KMS-11 (cell line): ENCODE results near the gene ADAM17.
"Not testable (repeated sequence)": the region's sequence is repeated elsewhere in the genome, so short reads cannot be mapped to it uniquely, and the experiment has no call there.

Experiments used
- H2AFZ ChIP-seq: fragments of 200-600 bp; sonication (generic); 2 replicates; pipeline ENCODE4 v1.6.1; 2016; ENCODE audit warnings: antibody characterized with exemption, mixed run types, low read depth
- H3K27ac ChIP-seq: fragments of 200-600 bp; sonication (generic); 2 replicates; pipeline ENCODE4 v1.6.1; 2016; ENCODE audit warnings: mild to moderate bottlenecking, mixed run types
- H3K27me3 ChIP-seq: fragments of 200-600 bp; sonication (generic); 2 replicates; pipeline ENCODE4 v1.6.1; 2017; ENCODE audit warnings: mild to moderate bottlenecking, low read depth, mixed run types, moderate library complexity; ENCODE audit not compliant: insufficient read depth
- H3K36me3 ChIP-seq: fragments of 200-600 bp; sonication (generic); 2 replicates; pipeline ENCODE4 v1.6.1; 2017; ENCODE audit warnings: mild to moderate bottlenecking, mixed run types; ENCODE audit not compliant: insufficient read depth
- H3K4me1 ChIP-seq: fragments of 200-600 bp; sonication (generic); 2 replicates; pipeline ENCODE4 v1.6.1; 2016; ENCODE audit warnings: mild to moderate bottlenecking, low read depth, mixed run types; ENCODE audit not compliant: poor library complexity, severe bottlenecking
- H3K4me2 ChIP-seq: fragments of 200-600 bp; sonication (generic); 2 replicates; pipeline ENCODE4 v1.7.0; 2016; ENCODE audit warnings: mild to moderate bottlenecking, mixed run types
- H3K4me3 ChIP-seq: fragments of 200-600 bp; sonication (generic); IDR thresholded peaks from 2 replicates; pipeline ENCODE4 v1.6.1; 2017; ENCODE audit warnings: low read depth, low read length, mixed read lengths; ENCODE audit not compliant: insufficient read depth
- H3K79me2 ChIP-seq: fragments of 200-600 bp; sonication (generic); 2 replicates; pipeline ENCODE4 v1.6.1; 2016; ENCODE audit warnings: low read depth, mixed run types; ENCODE audit not compliant: insufficient read depth
- H3K9ac ChIP-seq: fragments of 200-600 bp; sonication (generic); 2 replicates; pipeline ENCODE4 v1.6.1; 2016; ENCODE audit warnings: mild to moderate bottlenecking, mixed run types
- H4K20me1 ChIP-seq: fragments of 200-600 bp; sonication (generic); 2 replicates; pipeline ENCODE4 v1.6.1; 2016; ENCODE audit warnings: mild to moderate bottlenecking, mixed run types; ENCODE audit not compliant: insufficient read depth
- TF ChIP-seq, protein P1 (sequence below): fragments of 200-600 bp; sonication (generic); conservative IDR thresholded peaks from 2 replicates; pipeline ENCODE4 v1.6.1; 2017; ENCODE audit warnings: low read depth, mild to moderate bottlenecking, antibody characterized with exemption, low read length, moderate library complexity, mixed read lengths

Gene ADAM17

DNA sequence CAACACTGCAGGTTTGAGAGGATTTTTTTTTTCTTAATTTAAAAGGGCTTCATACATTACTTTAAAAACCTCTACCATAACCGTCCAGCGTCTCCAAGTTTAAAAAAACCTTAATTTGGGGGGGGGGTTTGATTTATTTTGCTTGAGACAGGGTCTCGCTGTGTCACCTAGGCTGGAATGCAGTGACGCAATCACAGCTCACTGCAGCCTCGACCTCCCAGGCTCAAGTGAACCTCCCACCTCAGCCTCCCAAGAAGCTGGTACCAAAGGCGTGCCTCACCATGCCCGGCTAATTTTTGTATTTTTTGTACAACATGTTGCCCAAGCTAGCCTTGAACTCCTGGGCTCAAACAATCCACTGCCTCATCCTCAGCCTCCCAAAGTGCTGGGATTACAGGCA is 36.9 kb downstream of the ADAM17 start:
- Histone ChIP-seq H3K36me3 (peaks cover 10% of the 10 kb centered on the region; the same call in 1 of the 2 replicates), H3K4me2 (no peak overlapping the region), H4K20me1 (no peaks in the 10 kb centered on the region), H3K4me3 (no peak overlapping the region), H3K79me2 (no peaks in the 10 kb centered on the region), H2AFZ (no peak overlapping the region), H3K9ac (no peak overlapping the region), H3K27me3 (no peaks in the 10 kb centered on the region), H3K27ac (no peak overlapping the region), H3K4me1 (no peaks in the 10 kb centered on the region)
- TF ChIP-seq, protein P1, sequence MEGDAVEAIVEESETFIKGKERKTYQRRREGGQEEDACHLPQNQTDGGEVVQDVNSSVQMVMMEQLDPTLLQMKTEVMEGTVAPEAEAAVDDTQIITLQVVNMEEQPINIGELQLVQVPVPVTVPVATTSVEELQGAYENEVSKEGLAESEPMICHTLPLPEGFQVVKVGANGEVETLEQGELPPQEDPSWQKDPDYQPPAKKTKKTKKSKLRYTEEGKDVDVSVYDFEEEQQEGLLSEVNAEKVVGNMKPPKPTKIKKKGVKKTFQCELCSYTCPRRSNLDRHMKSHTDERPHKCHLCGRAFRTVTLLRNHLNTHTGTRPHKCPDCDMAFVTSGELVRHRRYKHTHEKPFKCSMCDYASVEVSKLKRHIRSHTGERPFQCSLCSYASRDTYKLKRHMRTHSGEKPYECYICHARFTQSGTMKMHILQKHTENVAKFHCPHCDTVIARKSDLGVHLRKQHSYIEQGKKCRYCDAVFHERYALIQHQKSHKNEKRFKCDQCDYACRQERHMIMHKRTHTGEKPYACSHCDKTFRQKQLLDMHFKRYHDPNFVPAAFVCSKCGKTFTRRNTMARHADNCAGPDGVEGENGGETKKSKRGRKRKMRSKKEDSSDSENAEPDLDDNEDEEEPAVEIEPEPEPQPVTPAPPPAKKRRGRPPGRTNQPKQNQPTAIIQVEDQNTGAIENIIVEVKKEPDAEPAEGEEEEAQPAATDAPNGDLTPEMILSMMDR = no peak

DNA sequence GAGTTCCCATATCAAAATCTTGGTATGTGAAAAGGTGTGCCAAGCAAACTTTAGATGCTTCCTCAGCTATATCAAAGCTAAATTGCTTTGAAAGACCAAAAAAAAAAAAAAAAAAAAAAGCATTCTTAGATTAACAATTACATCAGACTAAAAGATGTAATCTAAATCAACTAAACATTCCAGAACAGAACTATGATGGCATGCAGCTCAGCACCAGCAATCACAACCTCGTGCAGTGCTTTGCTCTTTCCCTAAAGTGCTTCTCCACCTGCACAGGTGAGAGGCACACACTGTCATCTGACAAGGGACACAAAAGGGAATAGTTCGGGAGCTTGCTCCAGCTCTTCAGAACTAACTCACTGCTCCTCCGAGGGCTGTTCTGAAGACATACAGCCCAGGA is 37.5 kb downstream of the ADAM17 start:
- no peaks in the 10 kb centered on the region for H3K27me3 ChIP-seq
- H3K9ac ChIP-seq = no peak overlapping the region
- H3K36me3 ChIP-seq = peaks cover 10% of the 10 kb centered on the region; the same call in 1 of the 2 replicates
- no peaks in the 10 kb centered on the region for H3K4me1 ChIP-seq
- H3K4me3 ChIP-seq = no peak overlapping the region
- H3K79me2 ChIP-seq = no peaks in the 10 kb centered on the region
- no peak overlapping the region for H3K27ac ChIP-seq
- H4K20me1 ChIP-seq = no peaks in the 10 kb centered on the region
- no peak overlapping the region for H2AFZ ChIP-seq
- TF ChIP-seq, protein P1 = no peak
- no peak overlapping the region for H3K4me2 ChIP-seq

DNA sequence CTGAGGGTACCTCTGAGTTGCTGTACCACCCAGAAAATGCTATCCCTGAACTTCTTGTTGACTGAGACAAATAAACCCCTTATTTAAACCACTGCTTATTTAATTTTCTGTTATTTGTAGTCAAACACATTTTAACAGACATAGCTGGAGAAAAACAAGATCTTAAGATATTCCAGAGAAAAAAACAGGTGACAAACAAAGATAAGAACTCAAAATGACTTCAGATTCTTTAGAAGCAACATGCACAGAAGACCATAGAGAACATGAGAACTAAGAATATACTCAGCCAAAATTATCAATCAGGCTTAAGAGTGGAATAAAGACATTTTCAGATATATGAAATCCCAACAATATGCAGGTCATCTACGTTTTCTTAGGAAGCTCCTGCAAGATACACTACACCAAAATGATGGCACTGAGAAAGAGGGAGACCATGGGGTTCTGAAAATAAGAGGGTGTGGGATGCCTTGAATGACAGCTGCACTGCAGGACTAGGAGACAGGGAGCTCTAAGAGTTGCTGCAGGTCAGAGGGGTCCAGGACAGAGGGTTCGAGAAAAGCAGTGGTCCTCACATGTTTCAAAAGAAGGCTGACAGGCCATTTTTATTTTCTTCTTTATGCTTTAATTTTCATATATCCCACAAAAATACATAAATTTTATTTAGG is 38.4 kb downstream of the ADAM17 start:
- no peak overlapping the region for H3K4me3 ChIP-seq
- H3K27ac ChIP-seq = no peak overlapping the region
- no peak overlapping the region for H3K4me2 ChIP-seq
- no peaks in the 10 kb centered on the region for H3K27me3 ChIP-seq
- H4K20me1 ChIP-seq = no peaks in the 10 kb centered on the region
- no peaks in the 10 kb centered on the region for H3K4me1 ChIP-seq
- H2AFZ ChIP-seq = no peak overlapping the region
- TF ChIP-seq, protein P1 = no peak
- H3K36me3 ChIP-seq = peaks cover 10% of the 10 kb centered on the region; the same call in 1 of the 2 replicates
- H3K79me2 ChIP-seq = no peaks in the 10 kb centered on the region
- H3K9ac ChIP-seq = no peak overlapping the region

DNA sequence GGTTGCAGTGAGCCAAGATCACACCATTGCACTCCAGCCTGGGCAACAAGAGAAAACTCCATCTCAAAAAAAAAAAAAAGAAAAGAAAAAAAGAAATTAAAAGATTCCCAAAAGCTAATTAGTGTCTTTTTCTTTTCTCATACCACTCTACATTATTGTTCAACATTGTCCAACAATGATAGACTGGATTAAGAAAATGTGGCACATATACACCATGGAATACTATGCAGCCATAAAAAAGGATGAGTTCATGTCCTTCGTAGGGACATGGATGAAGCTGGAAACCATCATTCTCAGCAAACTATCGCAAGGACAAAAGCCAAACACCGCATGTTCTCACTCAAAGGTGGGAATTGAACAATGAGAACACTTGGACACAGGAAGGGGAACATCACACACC is 41.7 kb downstream of the ADAM17 start:
- not testable (repeated sequence) for H3K27ac ChIP-seq, H3K4me1 ChIP-seq, H4K20me1 ChIP-seq, H3K79me2 ChIP-seq, H3K4me3 ChIP-seq, H3K4me2 ChIP-seq, H3K36me3 ChIP-seq, H3K27me3 ChIP-seq, H3K9ac ChIP-seq, H2AFZ ChIP-seq

DNA sequence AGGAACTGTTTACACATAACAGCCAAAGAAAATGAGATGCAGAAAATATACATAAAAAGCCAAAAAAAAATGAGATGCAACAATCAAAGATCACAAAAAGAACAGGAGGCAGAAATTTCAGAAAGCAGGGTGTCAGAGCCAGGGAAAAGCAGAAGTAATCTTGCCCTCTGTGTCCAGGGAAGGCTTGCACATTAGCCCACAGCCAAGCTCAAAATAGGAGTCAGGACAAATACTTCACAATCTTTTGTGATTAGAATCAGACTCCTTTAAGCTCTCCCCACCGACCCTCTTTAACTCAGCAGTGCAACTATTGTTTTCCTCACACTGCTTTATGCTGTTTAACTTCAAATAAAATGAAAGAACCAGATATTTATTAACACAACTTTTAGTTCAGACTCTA is 46.7 kb downstream of the ADAM17 start:
- Histone ChIP-seq H3K79me2 (no peaks in the 10 kb centered on the region), H3K4me2 (no peak overlapping the region), H2AFZ (no peak overlapping the region), H3K27me3 (no peaks in the 10 kb centered on the region), H3K4me3 (no peak overlapping the region), H3K9ac (no peak overlapping the region), H3K4me1 (no peaks in the 10 kb centered on the region), H3K27ac (no peak overlapping the region), H4K20me1 (no peaks in the 10 kb centered on the region), H3K36me3 (no peaks in the 10 kb centered on the region)
- TF ChIP-seq, protein P1 = no peak
